Osteoblast (primary cell): ENCODE measurements around the gene RHOA. TPM values are rescaled to one million over a fixed set of nuclear protein-coding genes. Genes with fewer than 3 reads are reported as not detected.

Experiments used
- DNase-seq: peaks from one replicate; pipeline ENCODE4 v3.0.0; 2011; ENCODE audit warnings: low spot score, mixed read lengths; ENCODE audit not compliant: insufficient read length; ENCODE audit errors: missing footprints
- H2AFZ ChIP-seq: 2 replicates; pipeline ENCODE4 v1.6.0; 2011; ENCODE audit warnings: mild to moderate bottlenecking, low read length
- H3K27ac ChIP-seq: 2 replicates; pipeline ENCODE4 v1.5.1; 2011; ENCODE audit warnings: mild to moderate bottlenecking, low read depth, low read length, moderate library complexity
- H3K27me3 ChIP-seq: 2 replicates; pipeline ENCODE4 v1.6.0; 2012; ENCODE audit warnings: mild to moderate bottlenecking, control low read depth, inconsistent platforms, low read length, moderate library complexity; ENCODE audit not compliant: insufficient read depth
- H3K36me3 ChIP-seq: 2 replicates; pipeline ENCODE4 v1.5.1; 2011; ENCODE audit warnings: mild to moderate bottlenecking, low read length, control low read depth, moderate library complexity; ENCODE audit not compliant: insufficient read depth
- H3K4me1 ChIP-seq: 2 replicates; pipeline ENCODE4 v1.5.1; 2011; ENCODE audit warnings: mild to moderate bottlenecking, low read length, control low read depth, moderate library complexity; ENCODE audit not compliant: insufficient read depth
- H3K4me2 ChIP-seq: 2 replicates; pipeline ENCODE4 v1.6.0; 2011; ENCODE audit warnings: mild to moderate bottlenecking, low read length; ENCODE audit not compliant: insufficient read depth
- H3K4me3 ChIP-seq: fragments of 200-600 bp; sonication (generic); 3 replicates; pipeline ENCODE4 v1.5.1; 2012; ENCODE audit warnings: mild to moderate bottlenecking, low read length, inconsistent platforms; ENCODE audit not compliant: insufficient read depth
- H3K79me2 ChIP-seq: 2 replicates; pipeline ENCODE4 v1.6.0; 2012; ENCODE audit warnings: mild to moderate bottlenecking, low read length, control low read depth, inconsistent platforms; ENCODE audit not compliant: insufficient read depth
- H3K9me3 ChIP-seq: 2 replicates; pipeline ENCODE4 v1.5.1; 2011; ENCODE audit warnings: low read depth, low read length, control low read depth
- H4K20me1 ChIP-seq: 2 replicates; pipeline ENCODE4 v1.6.0; 2012; ENCODE audit warnings: mild to moderate bottlenecking, low read length, control low read depth; ENCODE audit not compliant: insufficient read depth
- total RNA-seq: library from RNA; depleted of rRNA; stranded (reverse); fragments of >200 nt; gene quantifications from 2 replicates; pipeline ENCODE4 v1.2.3, GENCODE V29; 2012
- TF ChIP-seq, protein P1 (sequence below): IDR thresholded peaks from 2 replicates; pipeline ENCODE4 v1.5.1; 2011; ENCODE audit warnings: mild to moderate bottlenecking, low read depth, low read length, moderate library complexity; ENCODE audit errors: extremely low read depth

The RHOA gene
- total RNA-seq, 1 donor = 899 TPM

DNA sequence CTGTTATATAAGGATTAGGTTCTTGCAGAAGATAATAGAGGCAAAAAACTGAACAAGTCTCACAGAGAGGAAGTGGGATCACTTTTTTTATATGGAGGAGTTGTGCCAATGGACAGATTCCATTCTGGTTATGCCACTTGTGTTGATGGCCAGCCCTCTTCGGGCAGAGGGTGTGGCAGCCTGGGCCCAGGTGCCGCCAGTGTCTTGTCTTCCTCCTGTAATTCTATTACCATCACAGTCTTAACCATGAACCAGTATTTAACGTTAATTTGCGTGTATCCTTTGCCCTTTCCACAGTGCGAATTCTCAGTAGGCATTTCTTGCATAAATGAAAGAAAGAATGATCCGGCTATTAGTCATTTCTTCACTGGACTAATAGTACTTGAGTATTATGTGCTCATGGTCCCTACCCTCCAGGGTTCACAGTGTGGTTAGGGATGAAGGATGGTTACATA, 65.0 kb downstream of the RHOA start:
- no peaks in the 10 kb centered on the region for H3K9me3 ChIP-seq
- H3K36me3 ChIP-seq = no peaks in the 10 kb centered on the region
- TF ChIP-seq, protein P1, sequence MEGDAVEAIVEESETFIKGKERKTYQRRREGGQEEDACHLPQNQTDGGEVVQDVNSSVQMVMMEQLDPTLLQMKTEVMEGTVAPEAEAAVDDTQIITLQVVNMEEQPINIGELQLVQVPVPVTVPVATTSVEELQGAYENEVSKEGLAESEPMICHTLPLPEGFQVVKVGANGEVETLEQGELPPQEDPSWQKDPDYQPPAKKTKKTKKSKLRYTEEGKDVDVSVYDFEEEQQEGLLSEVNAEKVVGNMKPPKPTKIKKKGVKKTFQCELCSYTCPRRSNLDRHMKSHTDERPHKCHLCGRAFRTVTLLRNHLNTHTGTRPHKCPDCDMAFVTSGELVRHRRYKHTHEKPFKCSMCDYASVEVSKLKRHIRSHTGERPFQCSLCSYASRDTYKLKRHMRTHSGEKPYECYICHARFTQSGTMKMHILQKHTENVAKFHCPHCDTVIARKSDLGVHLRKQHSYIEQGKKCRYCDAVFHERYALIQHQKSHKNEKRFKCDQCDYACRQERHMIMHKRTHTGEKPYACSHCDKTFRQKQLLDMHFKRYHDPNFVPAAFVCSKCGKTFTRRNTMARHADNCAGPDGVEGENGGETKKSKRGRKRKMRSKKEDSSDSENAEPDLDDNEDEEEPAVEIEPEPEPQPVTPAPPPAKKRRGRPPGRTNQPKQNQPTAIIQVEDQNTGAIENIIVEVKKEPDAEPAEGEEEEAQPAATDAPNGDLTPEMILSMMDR = no peak
- H3K27me3 ChIP-seq = no peaks in the 10 kb centered on the region
- no peak overlapping the region for H3K4me3 ChIP-seq
- H3K79me2 ChIP-seq = no peaks in the 10 kb centered on the region
- peak overlapping the region; percentile 43 for H3K4me2 ChIP-seq
- no peak overlapping the region for H2AFZ ChIP-seq
- peak; percentile 85 for DNase-seq
- H3K27ac ChIP-seq = peak overlapping the region; percentile 16
- H4K20me1 ChIP-seq = no peaks in the 10 kb centered on the region
- peaks cover 25% of the 10 kb centered on the region for H3K4me1 ChIP-seq

DNA sequence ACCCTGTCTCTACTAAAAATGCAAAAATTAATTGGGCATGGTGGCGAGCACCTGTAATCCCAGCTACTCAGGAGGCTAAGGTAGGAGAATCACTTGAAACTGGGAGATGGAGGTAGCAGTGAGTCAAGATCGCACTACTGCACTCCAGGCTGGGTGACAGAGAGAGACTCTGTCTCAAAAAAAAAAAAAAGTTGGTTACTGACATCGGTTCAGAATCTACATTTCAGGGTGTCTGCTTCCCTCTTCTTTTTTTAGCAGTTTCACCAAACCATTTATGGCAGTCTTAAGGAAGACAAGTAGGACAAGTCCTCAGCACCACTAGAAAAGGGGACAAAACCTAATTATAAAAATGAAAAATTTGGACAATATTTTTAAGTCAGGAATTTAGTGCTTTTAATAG, 68.6 kb downstream of the RHOA start:
- H3K4me2 ChIP-seq = no peak overlapping the region

DNA sequence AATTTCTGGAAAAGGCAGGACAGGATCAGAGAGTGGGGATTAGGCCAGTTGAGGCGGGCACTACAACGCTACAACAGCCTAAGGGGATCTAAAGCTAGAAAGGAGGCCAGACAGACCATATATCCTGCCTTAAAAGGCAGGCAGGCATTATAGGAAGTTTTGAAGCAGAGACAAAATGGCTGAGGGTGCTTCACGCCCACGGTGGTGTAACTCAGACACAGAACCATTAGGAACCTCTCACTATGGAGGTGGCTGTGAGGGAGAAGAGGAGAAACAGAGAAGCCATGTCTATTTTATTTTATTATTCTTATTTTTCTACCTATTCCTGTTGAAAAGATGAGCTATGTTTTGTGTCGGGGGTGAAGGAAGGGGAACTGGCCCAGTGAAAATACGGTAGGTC, 69.8 kb downstream of the RHOA start:
- no peaks in the 10 kb centered on the region for H3K9me3 ChIP-seq
- no peak overlapping the region for H3K27ac ChIP-seq

More for the DNA sequence above, 68.6 kb downstream of the RHOA start:
- H4K20me1 ChIP-seq = peaks cover 3% of the 10 kb centered on the region
- H3K9me3 ChIP-seq = no peaks in the 10 kb centered on the region
- no peaks in the 10 kb centered on the region for H3K27me3 ChIP-seq
- H3K4me1 ChIP-seq = peaks cover 28% of the 10 kb centered on the region
- no peak overlapping the region for H3K4me3 ChIP-seq
- no peak overlapping the region for H2AFZ ChIP-seq
- DNase-seq = no peak
- no peak overlapping the region for H3K27ac ChIP-seq
- H3K36me3 ChIP-seq = no peaks in the 10 kb centered on the region
- H3K79me2 ChIP-seq = peaks cover 29% of the 10 kb centered on the region
- TF ChIP-seq, protein P1 = no peak

GRCh38 chr3:49339941-49340800, 71.6 kb downstream of the RHOA start, which contains the start of gene USP4:
Gene USP4, minus strand, starts transcription at chr3:49340053. Its CDS starts 29 bp downstream, at chr3:49340024.
- H3K79me2 ChIP-seq = peaks cover 55% of the 10 kb centered on the region
- DNase-seq = peak; percentile 94
- peak within 1 kb of the TSS; percentile 82 for H3K27ac ChIP-seq
- peak within 1 kb of the TSS; percentile 99 for H3K4me2 ChIP-seq
- H2AFZ ChIP-seq = peak within 1 kb of the TSS; percentile 78
- peaks cover 10% of the 10 kb centered on the region for H4K20me1 ChIP-seq
- H3K4me1 ChIP-seq = peaks cover 18% of the 10 kb centered on the region
- no peaks in the 10 kb centered on the region for H3K27me3 ChIP-seq
- H3K4me3 ChIP-seq = peak within 1 kb of the TSS; percentile 90
- peaks cover 11% of the 10 kb centered on the region for H3K36me3 ChIP-seq
- TF ChIP-seq, protein P1 = peak; percentile 61
- no peaks in the 10 kb centered on the region for H3K9me3 ChIP-seq

More for the DNA sequence above, 69.8 kb downstream of the RHOA start:
- Histone ChIP-seq H3K4me1 (peaks cover 28% of the 10 kb centered on the region), H2AFZ (peak overlapping the region; percentile 20), H3K27me3 (no peaks in the 10 kb centered on the region), H3K4me2 (no peak overlapping the region), H3K4me3 (no peak overlapping the region), H4K20me1 (peaks cover 7% of the 10 kb centered on the region), H3K36me3 (peaks cover 3% of the 10 kb centered on the region), H3K79me2 (peaks cover 40% of the 10 kb centered on the region)
- TF ChIP-seq, protein P1 = no peak
- no peak for DNase-seq
